Peyer's patch (tissue), 4 donors: Measurements from ENCODE around the gene LRRC30.

Experiments
- CTCF ChIP-seq, 6 experiments: fragments of 450-650 bp in 4 of 6; fragments of 200-600 bp in 2 of 6; sonication (generic) in 1 of 6; IDR thresholded peaks; one replicate each; pipeline ENCODE4 v1.5.1; 2017 to 2019; ENCODE audit warnings: antibody characterized with exemption in 6 of 6, mild to moderate bottlenecking in 3 of 6, moderate library complexity in 1 of 6
- POLR2A ChIP-seq, 2 donors: fragments of 450-650 bp; IDR thresholded peaks; one replicate each; pipeline ENCODE4 v1.5.1; 2017; ENCODE audit warnings: antibody characterized with exemption in 2 of 2, mild to moderate bottlenecking in 2 of 2, moderate library complexity in 2 of 2

GRCh38 chr18:7198326-7198725, 32.6 kb upstream of the LRRC30 start:
- no peak for TF ChIP-seq CTCF (IDR thresholded peaks at IDR 0.05)
- no peak for TF ChIP-seq POLR2A (IDR thresholded peaks at IDR 0.05)
